Measurements from ENCODE around the gene KIF1A.

KIF1A gene

GRCh38 chr2:240814946-240815760 lies 4.9 kb downstream of the KIF1A start:
- Histone ChIP-seq H3K9me3 (ENCODE audit: control insufficient read depth, low read length) (no peaks in the 10 kb centered on the region), H3K36me3 (ENCODE audit: control insufficient read depth, insufficient read depth, low read length) (no peaks in the 10 kb centered on the region), H3K27me3 (ENCODE audit: control insufficient read depth, insufficient read depth, low read length) (peaks cover 22% of the 10 kb centered on the region), H3K4me3 (ENCODE audit: low read length) (no peak overlapping the region), H3K9ac (ENCODE audit: low read length) (no peak overlapping the region), H3K4me1 (ENCODE audit: control insufficient read depth, insufficient read depth, low read length) (no peaks in the 10 kb centered on the region)

DNA sequence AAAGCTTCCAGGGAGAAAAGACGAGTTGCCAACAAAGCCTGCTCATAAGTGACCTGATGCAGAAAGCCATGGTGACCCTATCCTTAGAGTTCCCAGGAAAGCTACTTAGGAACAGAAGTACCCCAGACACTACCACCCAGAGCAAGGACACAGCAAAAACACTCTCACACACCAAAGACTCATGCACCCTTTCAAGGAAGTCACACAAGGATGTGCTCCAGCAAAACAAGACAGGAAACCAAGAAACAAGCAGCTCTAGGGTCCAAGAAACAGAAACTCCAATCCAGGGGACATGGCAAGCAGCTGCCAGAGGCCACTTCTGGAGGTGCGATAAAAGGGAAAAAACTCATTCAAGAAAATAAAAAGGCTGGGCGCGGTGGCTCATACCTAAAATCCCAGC lies 5.7 kb downstream of the KIF1A start:
- Histone ChIP-seq H3K4me1 (ENCODE audit: control insufficient read depth, insufficient read depth, low read length) (no peaks in the 10 kb centered on the region), H3K36me3 (ENCODE audit: control insufficient read depth, insufficient read depth, low read length) (no peaks in the 10 kb centered on the region), H3K4me3 (ENCODE audit: low read length) (no peak overlapping the region), H3K9ac (ENCODE audit: low read length) (no peak overlapping the region), H3K9me3 (ENCODE audit: control insufficient read depth, low read length) (no peaks in the 10 kb centered on the region), H3K27me3 (ENCODE audit: control insufficient read depth, insufficient read depth, low read length) (peaks cover 18% of the 10 kb centered on the region)

DNA sequence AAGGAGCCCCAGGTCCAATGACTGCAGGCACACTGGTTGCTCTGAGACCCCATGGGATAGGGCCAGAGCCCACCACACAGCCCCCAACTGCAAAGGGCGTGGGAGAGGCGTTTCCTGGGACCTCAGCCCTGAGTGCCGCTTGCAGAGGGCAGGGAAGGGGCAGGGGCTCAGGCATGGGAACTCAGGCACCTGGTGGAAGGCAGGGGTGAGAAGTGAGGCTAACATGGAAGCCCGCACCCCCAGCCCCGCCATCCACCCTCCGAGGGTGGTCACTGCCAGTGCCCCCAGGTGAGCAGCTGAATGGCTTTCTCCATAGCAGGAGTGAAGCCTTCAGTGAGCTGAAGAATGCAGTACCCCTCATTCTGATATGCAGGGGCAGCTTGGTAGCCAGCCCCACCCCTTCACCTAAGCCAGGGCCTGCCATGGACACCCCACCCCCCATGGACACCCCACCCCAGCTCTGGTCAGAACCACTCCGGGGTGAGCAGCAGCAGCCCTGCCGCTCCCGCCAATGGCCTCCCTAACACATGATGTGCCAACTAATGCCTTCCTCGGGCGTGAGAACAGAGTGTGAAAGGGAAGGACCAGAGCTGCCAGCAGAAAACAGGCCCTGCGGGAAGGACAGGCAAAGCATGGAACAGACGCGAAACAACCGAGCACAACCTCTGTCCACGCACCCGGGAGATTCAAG lies 6.6 kb downstream of the KIF1A start:
- Histone ChIP-seq H3K36me3 (ENCODE audit: control insufficient read depth, insufficient read depth, low read length) (no peaks in the 10 kb centered on the region), H3K4me3 (ENCODE audit: low read length) (no peak overlapping the region), H3K27me3 (ENCODE audit: control insufficient read depth, insufficient read depth, low read length) (peaks cover 13% of the 10 kb centered on the region), H3K4me1 (ENCODE audit: control insufficient read depth, insufficient read depth, low read length) (no peaks in the 10 kb centered on the region), H3K9me3 (ENCODE audit: control insufficient read depth, low read length) (no peaks in the 10 kb centered on the region), H3K9ac (ENCODE audit: low read length) (no peak overlapping the region)

- no peak overlapping the region for H3K4me3 ChIP-seq (ENCODE audit: low read length)
- H3K36me3 ChIP-seq (ENCODE audit: control insufficient read depth, insufficient read depth, low read length): no peaks in the 10 kb centered on the region
- H3K4me1 ChIP-seq (ENCODE audit: control insufficient read depth, insufficient read depth, low read length): no peaks in the 10 kb centered on the region
- H3K27me3 ChIP-seq (ENCODE audit: control insufficient read depth, insufficient read depth, low read length): peaks cover 7% of the 10 kb centered on the region
- H3K9ac ChIP-seq (ENCODE audit: low read length): no peak overlapping the region
- H3K9me3 ChIP-seq (ENCODE audit: control insufficient read depth, low read length): no peaks in the 10 kb centered on the region
Observed at GRCh38 chr2:240812721-240813120, 7.3 kb downstream of the KIF1A start.

- Histone ChIP-seq H3K36me3 (ENCODE audit: control insufficient read depth, insufficient read depth, low read length) (no peaks in the 10 kb centered on the region), H3K4me3 (ENCODE audit: low read length) (no peak overlapping the region), H3K4me1 (ENCODE audit: control insufficient read depth, insufficient read depth, low read length) (no peaks in the 10 kb centered on the region), H3K9ac (ENCODE audit: low read length) (no peak overlapping the region), H3K27me3 (ENCODE audit: control insufficient read depth, insufficient read depth, low read length) (peaks cover 3% of the 10 kb centered on the region), H3K9me3 (ENCODE audit: control insufficient read depth, low read length) (no peaks in the 10 kb centered on the region)
Observed at GRCh38 chr2:240812301-240812680, 7.7 kb downstream of the KIF1A start.

DNA sequence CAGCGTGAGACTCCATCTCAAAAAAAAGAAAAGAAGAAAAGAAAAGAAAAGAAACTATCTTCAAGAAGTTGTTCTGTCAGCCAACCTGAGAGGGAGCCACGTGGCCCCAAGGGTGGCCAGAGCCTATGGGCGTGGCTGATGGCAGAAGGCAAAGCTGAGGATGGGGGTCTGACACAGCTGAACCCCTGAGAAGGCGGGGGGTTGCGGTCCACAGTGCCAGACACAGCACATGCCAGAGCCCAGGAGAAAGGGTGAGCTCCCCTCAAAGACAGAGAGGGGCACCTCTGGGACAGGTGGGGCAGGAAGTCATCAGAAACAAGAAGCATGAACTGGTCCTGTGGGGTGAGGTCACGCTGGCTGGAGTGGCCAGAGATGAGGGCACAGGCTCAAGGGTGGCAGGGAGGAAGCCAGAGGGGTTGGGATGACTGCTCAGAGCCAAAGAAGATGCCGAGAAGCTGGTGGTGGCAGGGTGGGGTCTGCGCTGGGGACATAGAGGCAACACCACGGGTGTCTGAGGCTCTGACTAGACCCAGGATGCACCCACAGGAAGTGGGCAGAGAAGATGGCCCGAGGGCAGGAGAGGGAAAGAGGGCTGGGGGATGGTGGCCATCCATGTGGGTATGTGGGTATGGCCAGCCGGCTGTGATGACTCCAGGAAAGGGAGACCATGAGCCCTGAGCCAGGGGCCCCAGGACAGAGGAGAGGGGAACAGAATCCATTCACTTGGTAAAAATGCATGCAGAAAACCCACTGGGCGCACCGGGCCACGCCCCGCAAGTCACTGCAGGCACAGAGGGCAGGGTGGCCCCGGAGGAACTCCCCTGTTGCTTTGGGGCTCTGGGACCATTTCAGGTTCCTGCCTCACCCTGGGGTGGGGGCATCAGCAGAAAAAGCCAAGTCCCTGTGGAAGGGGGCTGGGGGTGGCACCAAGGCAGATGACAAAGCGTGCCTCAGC lies 8.4 kb downstream of the KIF1A start:
- no peaks in the 10 kb centered on the region for H3K4me1 ChIP-seq (ENCODE audit: control insufficient read depth, insufficient read depth, low read length)
- no peaks in the 10 kb centered on the region for H3K9me3 ChIP-seq (ENCODE audit: control insufficient read depth, low read length)
- no peak overlapping the region for H3K4me3 ChIP-seq (ENCODE audit: low read length)
- H3K9ac ChIP-seq (ENCODE audit: low read length): no peak overlapping the region
- no peaks in the 10 kb centered on the region for H3K27me3 ChIP-seq (ENCODE audit: control insufficient read depth, insufficient read depth, low read length)
- H3K36me3 ChIP-seq (ENCODE audit: control insufficient read depth, insufficient read depth, low read length): no peaks in the 10 kb centered on the region

DNA sequence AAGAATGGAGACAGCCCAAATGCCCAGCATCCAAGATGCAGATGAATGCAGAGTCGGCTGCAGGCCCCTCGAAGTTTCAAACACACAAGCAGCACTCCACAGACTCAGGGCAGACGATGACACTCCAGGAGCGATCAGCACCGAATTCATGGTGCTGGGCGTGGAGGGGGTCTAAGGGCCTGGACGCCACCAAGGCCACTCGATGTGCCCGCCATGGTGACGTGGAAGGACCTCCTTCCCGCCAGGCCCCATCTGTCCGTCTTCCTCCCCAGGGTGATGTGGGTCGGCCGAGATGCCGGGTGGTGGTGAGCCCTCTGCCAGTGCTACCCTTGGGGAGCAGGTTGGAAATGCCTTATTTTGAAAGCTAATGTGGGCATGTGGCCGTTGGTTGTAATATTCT lies 9.4 kb downstream of the KIF1A start:
- H3K9me3 ChIP-seq (ENCODE audit: control insufficient read depth, low read length): no peaks in the 10 kb centered on the region
- no peaks in the 10 kb centered on the region for H3K36me3 ChIP-seq (ENCODE audit: control insufficient read depth, insufficient read depth, low read length)
- no peaks in the 10 kb centered on the region for H3K27me3 ChIP-seq (ENCODE audit: control insufficient read depth, insufficient read depth, low read length)

GRCh38 chr2:240810199-240810598 lies 9.8 kb downstream of the KIF1A start:
- Histone ChIP-seq H3K9ac (ENCODE audit: low read length) (no peak overlapping the region), H3K4me3 (ENCODE audit: low read length) (no peak overlapping the region)

More for the DNA sequence above, 9.4 kb downstream of the KIF1A start:
- H3K4me1 ChIP-seq (ENCODE audit: control insufficient read depth, insufficient read depth, low read length): no peaks in the 10 kb centered on the region
- H3K9ac ChIP-seq (ENCODE audit: low read length): no peak overlapping the region
- H3K4me3 ChIP-seq (ENCODE audit: low read length): no peak overlapping the region

GRCh38 chr2:240809276-240809675 lies 10.7 kb downstream of the KIF1A start:
- Histone ChIP-seq H3K9me3 (ENCODE audit: control insufficient read depth, low read length) (no peaks in the 10 kb centered on the region), H3K36me3 (ENCODE audit: control insufficient read depth, insufficient read depth, low read length) (no peaks in the 10 kb centered on the region), H3K9ac (ENCODE audit: low read length) (no peak overlapping the region), H3K4me3 (ENCODE audit: low read length) (no peak overlapping the region), H3K27me3 (ENCODE audit: control insufficient read depth, insufficient read depth, low read length) (no peaks in the 10 kb centered on the region), H3K4me1 (ENCODE audit: control insufficient read depth, insufficient read depth, low read length) (no peaks in the 10 kb centered on the region)

More at GRCh38 chr2:240810199-240810598, 9.8 kb downstream of the KIF1A start:
- H3K9me3 ChIP-seq (ENCODE audit: control insufficient read depth, low read length): no peaks in the 10 kb centered on the region
- no peaks in the 10 kb centered on the region for H3K27me3 ChIP-seq (ENCODE audit: control insufficient read depth, insufficient read depth, low read length)
- no peaks in the 10 kb centered on the region for H3K4me1 ChIP-seq (ENCODE audit: control insufficient read depth, insufficient read depth, low read length)
- H3K36me3 ChIP-seq (ENCODE audit: control insufficient read depth, insufficient read depth, low read length): no peaks in the 10 kb centered on the region

- Histone ChIP-seq H3K27me3 (ENCODE audit: control insufficient read depth, insufficient read depth, low read length) (peaks cover 3% of the 10 kb centered on the region), H3K4me1 (ENCODE audit: control insufficient read depth, insufficient read depth, low read length) (no peaks in the 10 kb centered on the region), H3K9me3 (ENCODE audit: control insufficient read depth, low read length) (no peaks in the 10 kb centered on the region), H3K36me3 (ENCODE audit: control insufficient read depth, insufficient read depth, low read length) (no peaks in the 10 kb centered on the region), H3K4me3 (ENCODE audit: low read length) (no peak overlapping the region), H3K9ac (ENCODE audit: low read length) (no peak overlapping the region)
Observed at GRCh38 chr2:240806459-240806858, 13.6 kb downstream of the KIF1A start.

- Histone ChIP-seq H3K9me3 (ENCODE audit: control insufficient read depth, low read length) (no peaks in the 10 kb centered on the region), H3K36me3 (ENCODE audit: control insufficient read depth, insufficient read depth, low read length) (no peaks in the 10 kb centered on the region), H3K27me3 (ENCODE audit: control insufficient read depth, insufficient read depth, low read length) (peaks cover 3% of the 10 kb centered on the region), H3K4me1 (ENCODE audit: control insufficient read depth, insufficient read depth, low read length) (no peaks in the 10 kb centered on the region), H3K9ac (ENCODE audit: low read length) (no peak overlapping the region), H3K4me3 (ENCODE audit: low read length) (no peak overlapping the region)
Observed at GRCh38 chr2:240806006-240806405, 14.0 kb downstream of the KIF1A start.

GRCh38 chr2:240803191-240803590 lies 16.8 kb downstream of the KIF1A start:
- H3K36me3 ChIP-seq (ENCODE audit: control insufficient read depth, insufficient read depth, low read length): no peaks in the 10 kb centered on the region
- H3K27me3 ChIP-seq (ENCODE audit: control insufficient read depth, insufficient read depth, low read length): peaks cover 21% of the 10 kb centered on the region
- H3K9ac ChIP-seq (ENCODE audit: low read length): no peak overlapping the region
- H3K4me3 ChIP-seq (ENCODE audit: low read length): no peak overlapping the region
- no peaks in the 10 kb centered on the region for H3K4me1 ChIP-seq (ENCODE audit: control insufficient read depth, insufficient read depth, low read length)
- no peaks in the 10 kb centered on the region for H3K9me3 ChIP-seq (ENCODE audit: control insufficient read depth, low read length)
